Measurements from ENCODE around the gene SH3RF2.

The SH3RF2 gene

DNA sequence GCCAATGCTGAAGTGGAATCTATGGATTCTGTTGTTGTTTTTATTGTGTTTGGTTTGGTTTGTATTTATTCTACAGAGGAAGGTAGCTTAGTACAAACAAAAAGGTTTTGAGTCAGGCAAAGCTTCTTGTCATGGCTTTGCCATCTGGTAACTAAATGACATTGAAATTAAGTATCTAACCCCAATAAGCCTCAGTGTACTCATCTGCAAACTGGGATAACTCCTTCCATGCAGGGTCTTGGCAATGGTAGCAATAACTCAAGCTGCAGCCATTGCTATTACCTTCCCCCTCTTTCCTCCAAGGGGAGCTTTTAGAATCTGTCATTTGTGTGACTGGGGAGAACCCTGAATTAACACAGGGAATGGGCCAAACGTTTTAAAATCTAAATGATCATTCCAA lies 89.3 kb downstream of the SH3RF2 start:
- no peak overlapping the region for H3K27ac ChIP-seq (ENCODE audit: low read length)
- no peaks in the 10 kb centered on the region for H3K36me3 ChIP-seq (ENCODE audit: control insufficient read depth in 2 of 2, insufficient read depth in 2 of 2, low read length in 2 of 2)
- H3K27me3 ChIP-seq (ENCODE audit: control insufficient read depth in 1 of 2, insufficient read depth in 2 of 2, low read length in 2 of 2): no peaks in the 10 kb centered on the region
- H3K9ac ChIP-seq (ENCODE audit: low read length in 2 of 2): no peak overlapping the region
- no peaks in the 10 kb centered on the region for H3K9me3 ChIP-seq (ENCODE audit: control insufficient read depth in 2 of 2, low read length in 2 of 2)
- H3K4me3 ChIP-seq (ENCODE audit: low read length in 2 of 2): no peak overlapping the region
- H3K4me1 ChIP-seq (ENCODE audit: control insufficient read depth, insufficient read depth, low read length): no peaks in the 10 kb centered on the region

GRCh38 chr5:146026307-146027010 lies 90.1 kb downstream of the SH3RF2 start:
- Histone ChIP-seq H3K27me3 (ENCODE audit: control insufficient read depth in 1 of 2, insufficient read depth in 2 of 2, low read length in 2 of 2) (no peaks in the 10 kb centered on the region), H3K27ac (ENCODE audit: low read length) (no peak overlapping the region), H3K36me3 (ENCODE audit: control insufficient read depth in 2 of 2, insufficient read depth in 2 of 2, low read length in 2 of 2) (no peaks in the 10 kb centered on the region), H3K4me3 (ENCODE audit: low read length in 2 of 2) (no peak overlapping the region), H3K4me1 (ENCODE audit: control insufficient read depth, insufficient read depth, low read length) (no peaks in the 10 kb centered on the region), H3K9ac (ENCODE audit: low read length in 2 of 2) (no peak overlapping the region), H3K9me3 (ENCODE audit: control insufficient read depth in 2 of 2, low read length in 2 of 2) (no peaks in the 10 kb centered on the region)

DNA sequence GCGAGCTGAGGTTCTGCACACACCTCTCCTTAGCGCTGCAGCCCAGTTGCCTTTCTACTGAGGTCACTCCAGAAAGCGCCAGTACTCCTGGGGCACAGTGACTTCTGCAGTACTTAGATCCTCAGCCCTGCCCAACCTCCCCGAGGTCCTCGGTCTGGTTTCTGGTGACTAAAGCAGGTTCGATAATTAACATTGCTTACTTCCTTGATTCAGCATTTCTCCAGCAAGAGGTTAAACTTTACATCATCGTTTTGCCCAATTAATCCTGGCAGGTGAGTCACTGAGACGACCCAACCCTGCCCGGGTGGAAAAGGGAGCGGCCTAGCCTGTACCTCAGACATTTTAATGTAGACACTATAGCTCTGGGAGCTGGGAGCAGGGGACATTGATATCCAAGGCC lies 91.4 kb downstream of the SH3RF2 start:
- Histone ChIP-seq H3K4me3 (ENCODE audit: low read length in 2 of 2) (no peak overlapping the region), H3K27ac (ENCODE audit: low read length) (no peak overlapping the region), H3K27me3 (ENCODE audit: control insufficient read depth in 1 of 2, insufficient read depth in 2 of 2, low read length in 2 of 2) (no peaks in the 10 kb centered on the region), H3K9me3 (ENCODE audit: control insufficient read depth in 2 of 2, low read length in 2 of 2) (no peaks in the 10 kb centered on the region), H3K36me3 (ENCODE audit: control insufficient read depth in 2 of 2, insufficient read depth in 2 of 2, low read length in 2 of 2) (no peaks in the 10 kb centered on the region), H3K4me1 (ENCODE audit: control insufficient read depth, insufficient read depth, low read length) (no peaks in the 10 kb centered on the region), H3K9ac (ENCODE audit: low read length in 2 of 2) (no peak overlapping the region)

DNA sequence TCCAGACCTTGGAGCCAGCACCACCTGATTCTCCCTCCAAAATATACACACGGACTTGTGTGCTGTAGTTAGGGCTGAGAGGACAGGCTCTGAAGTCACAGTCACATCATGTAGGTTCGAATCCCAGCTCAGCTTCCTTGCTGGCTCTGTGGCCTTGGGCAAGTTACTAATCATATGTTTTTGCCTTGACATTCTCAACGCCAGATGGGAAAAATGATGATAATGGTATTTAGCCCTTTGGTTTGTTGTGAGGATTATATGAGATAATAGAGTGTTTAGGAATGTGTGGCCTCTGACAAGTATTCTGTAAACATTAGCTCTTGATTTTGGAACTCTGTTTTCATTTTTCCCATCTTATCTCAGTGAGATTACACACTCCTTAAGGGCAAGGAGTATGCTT lies 96.5 kb downstream of the SH3RF2 start:
- H3K9me3 ChIP-seq (ENCODE audit: control insufficient read depth in 2 of 2, low read length in 2 of 2): no peaks in the 10 kb centered on the region
- H3K27ac ChIP-seq (ENCODE audit: low read length): no peak overlapping the region
- H3K36me3 ChIP-seq (ENCODE audit: control insufficient read depth in 2 of 2, insufficient read depth in 2 of 2, low read length in 2 of 2): no peaks in the 10 kb centered on the region
- no peak overlapping the region for H3K4me3 ChIP-seq (ENCODE audit: low read length in 2 of 2)
- H3K9ac ChIP-seq (ENCODE audit: low read length in 2 of 2): no peak overlapping the region
- H3K27me3 ChIP-seq (ENCODE audit: control insufficient read depth in 1 of 2, insufficient read depth in 2 of 2, low read length in 2 of 2): no peaks in the 10 kb centered on the region
- H3K4me1 ChIP-seq (ENCODE audit: control insufficient read depth, insufficient read depth, low read length): no peaks in the 10 kb centered on the region

DNA sequence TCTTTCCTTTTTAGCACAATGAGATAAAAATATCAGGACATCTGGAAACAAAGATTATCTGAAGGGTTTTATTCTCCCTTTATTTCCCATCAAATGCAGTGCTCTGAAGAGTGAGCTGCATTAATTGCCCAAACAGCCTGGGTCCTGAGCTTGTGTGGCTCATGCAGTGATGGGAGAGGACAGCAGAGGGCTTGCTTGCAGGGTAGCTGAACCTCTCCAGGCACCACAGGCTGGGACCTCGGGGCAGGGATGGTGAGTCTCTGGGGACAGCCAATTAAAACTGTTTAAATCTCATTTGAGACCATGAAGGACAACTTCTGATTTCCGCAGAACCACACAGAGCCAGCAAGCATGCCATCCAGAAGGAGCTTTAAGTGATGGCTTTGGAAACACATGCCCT lies 97.7 kb downstream of the SH3RF2 start:
- Histone ChIP-seq H3K27me3 (ENCODE audit: control insufficient read depth in 1 of 2, insufficient read depth in 2 of 2, low read length in 2 of 2) (no peaks in the 10 kb centered on the region), H3K4me3 (ENCODE audit: low read length in 2 of 2) (no peak overlapping the region), H3K9ac (ENCODE audit: low read length in 2 of 2) (no peak overlapping the region), H3K27ac (ENCODE audit: low read length) (no peak overlapping the region), H3K36me3 (ENCODE audit: control insufficient read depth in 2 of 2, insufficient read depth in 2 of 2, low read length in 2 of 2) (no peaks in the 10 kb centered on the region), H3K4me1 (ENCODE audit: control insufficient read depth, insufficient read depth, low read length) (no peaks in the 10 kb centered on the region), H3K9me3 (ENCODE audit: control insufficient read depth in 2 of 2, low read length in 2 of 2) (no peaks in the 10 kb centered on the region)

DNA sequence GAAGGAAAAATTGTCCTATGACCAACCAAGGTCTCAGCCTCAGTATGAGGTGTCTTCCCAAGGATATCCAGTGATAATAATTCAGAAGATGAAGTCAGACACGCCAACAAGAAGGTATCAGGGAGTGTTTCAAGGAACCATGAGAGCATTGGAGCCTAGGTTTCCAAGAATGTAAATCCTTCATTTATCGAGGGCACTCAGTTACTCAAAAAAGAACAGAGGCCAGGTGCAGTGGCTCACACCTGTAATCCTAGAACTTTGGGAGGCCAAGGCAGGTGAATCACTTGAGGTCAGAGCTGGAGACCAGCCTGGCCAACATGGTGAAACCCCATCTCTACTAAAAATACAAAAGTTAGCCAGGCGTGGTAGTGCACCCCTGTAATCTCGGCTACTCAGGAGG lies 98.2 kb downstream of the SH3RF2 start:
- H3K9ac ChIP-seq (ENCODE audit: low read length in 2 of 2): no peak overlapping the region
- no peak overlapping the region for H3K4me3 ChIP-seq (ENCODE audit: low read length in 2 of 2)
- H3K4me1 ChIP-seq (ENCODE audit: control insufficient read depth, insufficient read depth, low read length): no peaks in the 10 kb centered on the region
- no peaks in the 10 kb centered on the region for H3K9me3 ChIP-seq (ENCODE audit: control insufficient read depth in 2 of 2, low read length in 2 of 2)
- no peaks in the 10 kb centered on the region for H3K36me3 ChIP-seq (ENCODE audit: control insufficient read depth in 2 of 2, insufficient read depth in 2 of 2, low read length in 2 of 2)
- no peak overlapping the region for H3K27ac ChIP-seq (ENCODE audit: low read length)
- H3K27me3 ChIP-seq (ENCODE audit: control insufficient read depth in 1 of 2, insufficient read depth in 2 of 2, low read length in 2 of 2): no peaks in the 10 kb centered on the region

DNA sequence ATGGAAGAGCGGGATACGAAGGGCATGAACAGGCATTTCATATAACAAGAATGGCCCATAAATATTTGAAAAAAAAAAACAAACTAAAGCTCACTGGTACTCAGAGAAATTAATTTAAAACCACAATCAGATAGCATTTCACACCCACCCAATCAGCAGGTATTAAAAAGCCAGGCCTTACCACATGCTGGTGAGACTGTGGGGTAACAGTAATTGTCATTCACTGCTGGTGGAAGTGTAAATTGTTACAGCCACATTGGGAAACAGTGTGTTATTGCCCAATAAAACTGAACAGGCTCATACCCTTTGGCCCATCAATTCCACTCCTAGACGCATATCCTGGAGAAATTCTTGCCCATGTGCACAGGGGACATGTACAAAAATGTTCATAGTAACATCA lies 103.0 kb downstream of the SH3RF2 start:
- H3K27ac ChIP-seq (ENCODE audit: low read length): no peak overlapping the region
- no peak overlapping the region for H3K4me3 ChIP-seq (ENCODE audit: low read length in 2 of 2)

GRCh38 chr5:146040527-146040926 lies 104.1 kb downstream of the SH3RF2 start:
- no peaks in the 10 kb centered on the region for H3K36me3 ChIP-seq (ENCODE audit: control insufficient read depth in 2 of 2, insufficient read depth in 2 of 2, low read length in 2 of 2)
- H3K9me3 ChIP-seq (ENCODE audit: control insufficient read depth in 2 of 2, low read length in 2 of 2): no peaks in the 10 kb centered on the region
- no peak overlapping the region for H3K4me3 ChIP-seq (ENCODE audit: low read length in 2 of 2)
- no peak overlapping the region for H3K9ac ChIP-seq (ENCODE audit: low read length in 2 of 2)
- no peak overlapping the region for H3K27ac ChIP-seq (ENCODE audit: low read length)
- no peaks in the 10 kb centered on the region for H3K27me3 ChIP-seq (ENCODE audit: control insufficient read depth in 1 of 2, insufficient read depth in 2 of 2, low read length in 2 of 2)
- H3K4me1 ChIP-seq (ENCODE audit: control insufficient read depth, insufficient read depth, low read length): no peaks in the 10 kb centered on the region

More for the DNA sequence above, 103.0 kb downstream of the SH3RF2 start:
- H3K9me3 ChIP-seq (ENCODE audit: control insufficient read depth in 2 of 2, low read length in 2 of 2): no peaks in the 10 kb centered on the region
- no peaks in the 10 kb centered on the region for H3K27me3 ChIP-seq (ENCODE audit: control insufficient read depth in 1 of 2, insufficient read depth in 2 of 2, low read length in 2 of 2)
- H3K9ac ChIP-seq (ENCODE audit: low read length in 2 of 2): no peak overlapping the region
- H3K36me3 ChIP-seq (ENCODE audit: control insufficient read depth in 2 of 2, insufficient read depth in 2 of 2, low read length in 2 of 2): no peaks in the 10 kb centered on the region
- H3K4me1 ChIP-seq (ENCODE audit: control insufficient read depth, insufficient read depth, low read length): no peaks in the 10 kb centered on the region

DNA sequence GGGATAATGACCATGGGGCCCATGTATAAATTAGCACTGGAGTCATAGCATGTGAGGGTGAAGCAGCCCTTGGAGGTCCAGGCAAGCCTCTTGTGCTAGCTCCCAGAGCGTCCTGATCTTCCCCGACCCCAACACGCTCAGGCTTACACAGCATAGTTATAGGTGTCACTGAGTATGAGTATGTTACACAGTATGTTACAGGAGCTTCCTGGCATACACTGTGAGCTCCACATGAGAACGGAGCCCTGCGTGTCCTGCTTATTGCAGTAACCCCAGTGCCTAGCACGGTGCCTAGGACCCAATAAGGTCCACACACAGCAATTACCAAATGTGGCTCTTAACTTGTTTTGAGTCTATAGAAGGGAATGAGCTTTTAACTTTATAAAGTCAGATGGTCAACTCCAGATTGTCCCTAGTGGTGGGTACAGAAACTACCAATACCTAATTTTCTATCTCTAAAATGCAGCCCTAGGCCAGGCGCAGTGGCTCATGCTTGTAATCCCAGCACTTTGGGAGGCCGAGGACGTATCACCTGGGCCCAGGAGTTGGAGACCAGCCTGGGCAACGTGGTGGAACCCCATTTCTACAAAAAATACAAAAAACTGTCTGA lies 104.9 kb downstream of the SH3RF2 start:
- H3K36me3 ChIP-seq (ENCODE audit: control insufficient read depth in 2 of 2, insufficient read depth in 2 of 2, low read length in 2 of 2): no peaks in the 10 kb centered on the region
- no peaks in the 10 kb centered on the region for H3K4me1 ChIP-seq (ENCODE audit: control insufficient read depth, insufficient read depth, low read length)
- no peaks in the 10 kb centered on the region for H3K27me3 ChIP-seq (ENCODE audit: control insufficient read depth in 1 of 2, insufficient read depth in 2 of 2, low read length in 2 of 2)
- no peak overlapping the region for H3K9ac ChIP-seq (ENCODE audit: low read length in 2 of 2)
- no peak overlapping the region for H3K27ac ChIP-seq (ENCODE audit: low read length)
- no peak overlapping the region for H3K4me3 ChIP-seq (ENCODE audit: low read length in 2 of 2)
- H3K9me3 ChIP-seq (ENCODE audit: control insufficient read depth in 2 of 2, low read length in 2 of 2): no peaks in the 10 kb centered on the region

GRCh38 chr5:146042628-146043279 lies 106.4 kb downstream of the SH3RF2 start:
- no peak overlapping the region for H3K9ac ChIP-seq (ENCODE audit: low read length in 2 of 2)
- no peaks in the 10 kb centered on the region for H3K9me3 ChIP-seq (ENCODE audit: control insufficient read depth in 2 of 2, low read length in 2 of 2)
- H3K27ac ChIP-seq (ENCODE audit: low read length): no peak overlapping the region

GRCh38 chr5:146043722-146044121 lies 107.3 kb downstream of the SH3RF2 start:
- no peaks in the 10 kb centered on the region for H3K27me3 ChIP-seq (ENCODE audit: control insufficient read depth in 1 of 2, insufficient read depth in 2 of 2, low read length in 2 of 2)
- H3K4me1 ChIP-seq (ENCODE audit: control insufficient read depth, insufficient read depth, low read length): no peaks in the 10 kb centered on the region
- H3K27ac ChIP-seq (ENCODE audit: low read length): no peak overlapping the region
- H3K4me3 ChIP-seq (ENCODE audit: low read length in 2 of 2): no peak overlapping the region
- H3K36me3 ChIP-seq (ENCODE audit: control insufficient read depth in 2 of 2, insufficient read depth in 2 of 2, low read length in 2 of 2): no peaks in the 10 kb centered on the region
- no peak overlapping the region for H3K9ac ChIP-seq (ENCODE audit: low read length in 2 of 2)
- no peaks in the 10 kb centered on the region for H3K9me3 ChIP-seq (ENCODE audit: control insufficient read depth in 2 of 2, low read length in 2 of 2)

More at GRCh38 chr5:146042628-146043279, 106.4 kb downstream of the SH3RF2 start:
- Histone ChIP-seq H3K27me3 (ENCODE audit: control insufficient read depth in 1 of 2, insufficient read depth in 2 of 2, low read length in 2 of 2) (no peaks in the 10 kb centered on the region), H3K36me3 (ENCODE audit: control insufficient read depth in 2 of 2, insufficient read depth in 2 of 2, low read length in 2 of 2) (no peaks in the 10 kb centered on the region), H3K4me3 (ENCODE audit: low read length in 2 of 2) (no peak overlapping the region), H3K4me1 (ENCODE audit: control insufficient read depth, insufficient read depth, low read length) (no peaks in the 10 kb centered on the region)
